Panc1 (cell line): Measurements from ENCODE around the gene CES2. TPM values are rescaled to one million over a fixed set of nuclear protein-coding genes. Genes with fewer than 3 reads are reported as not detected.
A peak's percentile ranks its signal among the peaks of the same experiment; 100 is the strongest.

ENCODE experiments used
- ATAC-seq: fragments of 200-7000 bp; cut with Tn5 transposase; 2 replicates; pipeline ENCODE4 v1.9.1; 2020; ENCODE audit warnings: mild to moderate bottlenecking, moderate library complexity
- BruUV-seq: library from RNA; stranded (reverse); fragments of 400-500 nt; replicated peaks from 2 replicates; lab custom pipeline; 2021; lab: Mats Ljungman, UMichigan
- CTCF ChIA-PET: fragments of 300-600 bp; sonication (Branson Sonifier 250); formaldehyde crosslinking; loops from one replicate; lab custom pipeline; 2022; ENCODE audit warnings: antibody characterized with exemption; lab: Charles Lee
- POLR2A ChIA-PET: fragments of 300-600 bp; sonication (Branson Sonifier 250); formaldehyde crosslinking; loops from one replicate; lab custom pipeline; 2022; ENCODE audit warnings: antibody characterized with exemption; lab: Charles Lee
- DNase-seq: peaks from one replicate; pipeline ENCODE4 v3.0.0-alpha.2; 2010; ENCODE audit warnings: low read depth, low spot score
- H3K27ac ChIP-seq: 2 replicates; pipeline ENCODE4 v1.5.1; 2011; ENCODE audit warnings: mild to moderate bottlenecking, low read length, inconsistent platforms
- H3K27me3 ChIP-seq: fragments of 200-500 bp; sonication (Bioruptor generic); 2 replicates; pipeline ENCODE4 v1.6.0; 2014; ENCODE audit warnings: low read length, inconsistent platforms; ENCODE audit not compliant: control insufficient read depth, insufficient read depth
- H3K36me3 ChIP-seq: fragments of 200-500 bp; sonication (Bioruptor generic); 2 replicates; pipeline ENCODE4 v1.5.1; 2014; ENCODE audit warnings: inconsistent platforms, mild to moderate bottlenecking, low read length, moderate library complexity; ENCODE audit not compliant: control insufficient read depth, insufficient read depth
- H3K4me1 ChIP-seq: 2 replicates; pipeline ENCODE4 v1.5.1; 2011; ENCODE audit warnings: inconsistent platforms, mild to moderate bottlenecking, low read length, moderate library complexity; ENCODE audit not compliant: control insufficient read depth, insufficient read depth
- H3K4me3 ChIP-seq, 2 experiments: 2 replicates each; pipeline ENCODE4 v1.5.1; 2011 to 2012; ENCODE audit warnings: low read depth in 2 of 2, low read length in 2 of 2, mild to moderate bottlenecking in 2 of 2, inconsistent platforms in 1 of 2, moderate library complexity in 1 of 2
- H3K9me3 ChIP-seq: fragments of 200-500 bp; sonication (Bioruptor generic); 2 replicates; pipeline ENCODE4 v1.5.1; 2014; ENCODE audit warnings: low read depth, mild to moderate bottlenecking, inconsistent platforms, low read length, moderate library complexity; ENCODE audit not compliant: control insufficient read depth, insufficient read depth
- CTCF ChIP-seq: fragments of 450-650 bp; IDR thresholded peaks from 2 replicates; pipeline ENCODE4 v1.5.1; 2017; ENCODE audit warnings: mild to moderate bottlenecking
- POLR2AphosphoS5 ChIP-seq: IDR thresholded peaks from 2 replicates; pipeline ENCODE4 v1.6.1; 2012; ENCODE audit warnings: mild to moderate bottlenecking, low read depth, low read length, moderate library complexity
- REST ChIP-seq, 2 experiments: IDR thresholded peaks; 2 replicates each; pipeline ENCODE4 v1.6.1; 2011 to 2012; ENCODE audit warnings: low read depth in 2 of 2, control low read depth in 1 of 2, low read length in 1 of 2, mild to moderate bottlenecking in 1 of 2, moderate library complexity in 1 of 2; ENCODE audit not compliant: insufficient read depth in 1 of 2
- SIN3A ChIP-seq: IDR thresholded peaks from 2 replicates; pipeline ENCODE4 v1.6.1; 2012; ENCODE audit warnings: low read depth, mild to moderate bottlenecking, low read length, moderate library complexity, borderline replicate concordance; ENCODE audit not compliant: insufficient read depth
- TCF7L2 ChIP-seq: IDR thresholded peaks from 2 replicates; pipeline ENCODE4 v1.6.1; 2011; ENCODE audit warnings: mild to moderate bottlenecking, low read depth, low read length, inconsistent platforms
- in situ Hi-C: cut with HindIII; loops from 2 replicates; pipeline ENCODE4 v1.10.0; 2016; ENCODE audit warnings: low sequenced_read_pairs, low pct_unique_long_range_greater_than_20kb
- intact Hi-C: fragments of 100-400 bp; cut with micrococcal nuclease; formaldehyde crosslinking; loops from one replicate; pipeline ENCODE4 v1.10.0; 2022; ENCODE audit not compliant: unreplicated experiment
- total RNA-seq: library from RNA; stranded (reverse); gene quantifications from one replicate; pipeline ENCODE4 v1.2.1, GENCODE V29; 2021; ENCODE audit not compliant: unreplicated experiment

The CES2 gene
- total RNA-seq, 1 experiment from 2014 or later = 26.3 TPM

- BruUV-seq = no TSS peak
- TF ChIP-seq REST (IDR thresholded peaks at IDR 0.05; ENCODE audit: insufficient read depth in 1 of 2, low read depth in 2 of 2, low read length in 1 of 2) (no peak), SIN3A (no peak), POLR2AphosphoS5 (no peak), TCF7L2 (no peak), CTCF (no peak)
- in situ Hi-C loops (no loop called here), intact Hi-C loops (loop anchor here (10.0 kb wide), 1 partner anchor 225 kb away; the partner anchor contains the start of gene MATCAP1)
- Histone ChIP-seq H3K9me3 (no peaks in the 10 kb centered on the region), H3K27me3 (no peaks in the 10 kb centered on the region), H3K36me3 (no peaks in the 10 kb centered on the region), H3K4me1 (no peaks in the 10 kb centered on the region), H3K4me3 (no peak overlapping the region), H3K27ac (no peak overlapping the region)
- no peak for DNase-seq
- CTCF ChIA-PET = no interaction called here
- no peak for ATAC-seq
- POLR2A ChIA-PET = interaction anchor here (0.6 kb wide), 1 partner anchor 187 kb away, joined by 4 read pairs; no protein-coding TSS in a partner anchor
These were observed 24.4 kb downstream of the CES2 start for GRCh38 chr16:66959704-66960161.

DNA sequence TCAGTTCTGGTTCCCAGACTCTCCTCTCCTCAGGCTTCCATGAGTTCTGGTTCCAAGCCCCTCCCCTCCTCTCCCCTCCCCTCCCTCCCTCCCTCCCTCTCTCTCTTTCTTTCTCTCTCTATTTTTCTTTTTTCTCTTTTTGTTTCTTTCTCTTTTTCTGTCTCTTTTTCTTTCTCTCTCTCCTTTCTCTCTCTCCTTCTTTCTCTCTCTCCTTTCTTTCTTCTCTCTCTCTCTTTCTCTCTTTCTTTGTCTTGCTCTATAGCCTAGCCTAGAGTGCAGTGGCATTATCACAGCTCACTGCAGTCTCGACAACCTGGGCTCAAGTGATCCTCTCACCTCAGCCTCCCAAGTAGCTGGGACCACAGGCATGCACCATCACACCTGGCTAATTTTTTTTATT lies 25.0 kb downstream of the CES2 start:
- POLR2A ChIA-PET = no interaction called here
- in situ Hi-C loops = no loop called here

DNA sequence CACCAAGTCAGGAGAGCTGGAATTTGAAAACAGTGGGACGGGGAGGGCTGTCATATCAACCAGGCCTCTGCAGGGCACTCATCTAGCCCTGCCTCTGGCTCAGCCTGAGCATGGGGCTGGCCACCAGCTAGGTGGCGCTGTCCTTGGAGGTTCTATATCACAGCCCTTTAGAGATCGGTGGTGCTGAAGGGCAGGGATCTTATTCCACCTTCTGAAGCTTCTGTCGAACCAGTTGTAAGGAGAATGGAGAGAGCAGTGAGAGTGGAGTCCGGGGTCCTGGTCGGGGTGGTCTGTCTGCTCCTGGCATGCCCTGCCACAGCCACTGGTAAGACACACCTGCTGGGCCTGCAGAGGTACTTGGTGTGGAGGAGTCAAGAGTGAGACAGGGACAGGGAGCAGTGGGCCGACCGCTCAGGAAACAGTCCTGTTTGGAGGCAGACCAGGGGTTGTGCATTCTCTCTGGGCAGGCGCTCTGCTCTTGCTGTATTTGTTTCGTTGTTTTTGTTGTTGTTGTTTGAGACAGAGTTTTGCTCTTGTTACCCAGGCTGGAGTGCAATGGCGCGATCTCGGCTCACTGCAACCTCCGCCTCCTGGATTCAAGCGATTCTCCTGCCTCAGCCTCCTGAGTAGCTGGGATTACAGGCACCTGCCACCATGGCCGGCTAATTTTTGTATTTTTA lies 25.9 kb downstream of the CES2 start, which contains the start of gene CES3:
Gene CES3 (plus strand): TSS at position 202 of the 680 bp plus-strand sequence. CDS start 42 bp downstream, at position 244.
- CTCF ChIA-PET = interaction anchor here (0.6 kb wide), 1 partner anchor 58 kb away, joined by 3 read pairs; no protein-coding TSS in a partner anchor
- peak; percentile 95 for ATAC-seq
- POLR2A ChIA-PET = no interaction called here
- in situ Hi-C loops = no loop called here
- TF ChIP-seq TCF7L2 (no peak), CTCF (peak; percentile 84), REST (IDR thresholded peaks at IDR 0.05; ENCODE audit: insufficient read depth in 1 of 2, low read depth in 2 of 2, low read length in 1 of 2) (no peak), SIN3A (no peak)
- peak; percentile 27 for DNase-seq
- H3K36me3 ChIP-seq = no peaks in the 10 kb centered on the region
- intact Hi-C loops = no loop called here
- H3K9me3 ChIP-seq = no peaks in the 10 kb centered on the region
- no peaks in the 10 kb centered on the region for H3K4me1 ChIP-seq
- no peak within 1 kb of the TSS for H3K4me3 ChIP-seq
- no peaks in the 10 kb centered on the region for H3K27me3 ChIP-seq
- no TSS peak for BruUV-seq
- no peak within 1 kb of the TSS for H3K27ac ChIP-seq

More for the DNA sequence above, 25.0 kb downstream of the CES2 start:
- CTCF ChIA-PET = no interaction called here
- ATAC-seq (no peak), DNase-seq (no peak)
- Histone ChIP-seq H3K36me3 (no peaks in the 10 kb centered on the region), H3K27ac (no peak overlapping the region), H3K27me3 (no peaks in the 10 kb centered on the region), H3K9me3 (no peaks in the 10 kb centered on the region), H3K4me1 (no peaks in the 10 kb centered on the region), H3K4me3 (no peak overlapping the region)
- no peak for TF ChIP-seq POLR2AphosphoS5
- intact Hi-C loops = no loop called here
- no TSS peak for BruUV-seq
